Peyer's patch (tissue), 4 donors: ENCODE results near the gene LHX1. TPM values are rescaled to one million over a fixed set of nuclear protein-coding genes. Genes with fewer than 3 reads are reported as not detected.

Experiments
- DNase-seq, 3 donors: peaks; one replicate each; pipeline ENCODE4 v3.0.0-alpha.2; 2017 to 2019
- H3K27ac ChIP-seq, 4 donors: fragments of 200-600 bp; sonication (generic); one replicate each; pipeline ENCODE4 v1.5.1; 2016 to 2019
- H3K27me3 ChIP-seq, 2 donors: fragments of 200-600 bp; sonication (generic); one replicate each; pipeline ENCODE4 v1.5.1; 2019
- H3K36me3 ChIP-seq, 3 donors: fragments of 200-600 bp; sonication (generic); one replicate each; pipeline ENCODE4 v1.5.1; 2016 to 2019
- H3K4me1 ChIP-seq, 4 donors: fragments of 200-600 bp; sonication (generic); one replicate each; pipeline ENCODE4 v1.5.1; 2016 to 2019
- H3K4me3 ChIP-seq, 4 donors: fragments of 200-600 bp; sonication (generic); 1 replicate in 3 of 4; 2 replicates in 1 of 4; pipeline ENCODE4 v1.5.1; 2016 to 2019; ENCODE audit warnings: mild to moderate bottlenecking in 1 of 4
- H3K9me3 ChIP-seq, 4 donors: fragments of 200-600 bp; sonication (generic); one replicate each; pipeline ENCODE4 v1.5.1; 2016 to 2019; ENCODE audit warnings: mild to moderate bottlenecking in 1 of 4
- CTCF ChIP-seq, 6 experiments: fragments of 450-650 bp in 4 of 6; fragments of 200-600 bp in 2 of 6; sonication (generic) in 1 of 6; IDR thresholded peaks; one replicate each; pipeline ENCODE4 v1.5.1; 2017 to 2019; ENCODE audit warnings: antibody characterized with exemption in 6 of 6, mild to moderate bottlenecking in 3 of 6, moderate library complexity in 1 of 6
- POLR2A ChIP-seq, 2 donors: fragments of 450-650 bp; IDR thresholded peaks; one replicate each; pipeline ENCODE4 v1.5.1; 2017; ENCODE audit warnings: antibody characterized with exemption in 2 of 2, mild to moderate bottlenecking in 2 of 2, moderate library complexity in 2 of 2
- total RNA-seq, 4 donors: library from RNA; depleted of rRNA; stranded (reverse); fragments of >200 nt; gene quantifications; one replicate each; pipeline ENCODE4 v1.1.0, GENCODE V29; 2016

Gene LHX1
- total RNA-seq, 4 donors from 2014 or later = not detected

- H3K27ac ChIP-seq = peak overlapping the region; percentile 79 to 93 (median 89)
- no peaks in the 10 kb centered on the region for H3K9me3 ChIP-seq
- TF ChIP-seq POLR2A (IDR thresholded peaks at IDR 0.05) = no peak
- no peak for TF ChIP-seq CTCF (IDR thresholded peaks at IDR 0.05)
- peaks cover 0 to 27% of the 10 kb centered on the region in 2 donors for H3K27me3 ChIP-seq
- peaks cover 0 to 21% (median 0%) of the 10 kb centered on the region in 3 donors for H3K36me3 ChIP-seq
- no peak for DNase-seq
- H3K4me3 ChIP-seq = peak overlapping the region; percentile 59 to 93 (median 92)
- peaks cover 0 to 17% (median 10%) of the 10 kb centered on the region in 4 donors for H3K4me1 ChIP-seq
These were observed 12.2 kb downstream of the LHX1 start for GRCh38 chr17:36949461-36949927.

- no peaks in the 10 kb centered on the region for H3K9me3 ChIP-seq
- H3K4me3 ChIP-seq = peak overlapping the region; percentile 59 to 93 (median 92)
- no peak overlapping the region for H3K27ac ChIP-seq
- no peak for DNase-seq
- peaks cover 0 to 23% of the 10 kb centered on the region in 2 donors for H3K27me3 ChIP-seq
- H3K36me3 ChIP-seq = peaks cover 0 to 26% (median 0%) of the 10 kb centered on the region in 3 donors
- peaks cover 0 to 17% (median 10%) of the 10 kb centered on the region in 4 donors for H3K4me1 ChIP-seq
- TF ChIP-seq CTCF (IDR thresholded peaks at IDR 0.05) = no peak
- no peak for TF ChIP-seq POLR2A (IDR thresholded peaks at IDR 0.05)
These were observed 12.8 kb downstream of the LHX1 start for GRCh38 chr17:36950027-36950426.

DNA sequence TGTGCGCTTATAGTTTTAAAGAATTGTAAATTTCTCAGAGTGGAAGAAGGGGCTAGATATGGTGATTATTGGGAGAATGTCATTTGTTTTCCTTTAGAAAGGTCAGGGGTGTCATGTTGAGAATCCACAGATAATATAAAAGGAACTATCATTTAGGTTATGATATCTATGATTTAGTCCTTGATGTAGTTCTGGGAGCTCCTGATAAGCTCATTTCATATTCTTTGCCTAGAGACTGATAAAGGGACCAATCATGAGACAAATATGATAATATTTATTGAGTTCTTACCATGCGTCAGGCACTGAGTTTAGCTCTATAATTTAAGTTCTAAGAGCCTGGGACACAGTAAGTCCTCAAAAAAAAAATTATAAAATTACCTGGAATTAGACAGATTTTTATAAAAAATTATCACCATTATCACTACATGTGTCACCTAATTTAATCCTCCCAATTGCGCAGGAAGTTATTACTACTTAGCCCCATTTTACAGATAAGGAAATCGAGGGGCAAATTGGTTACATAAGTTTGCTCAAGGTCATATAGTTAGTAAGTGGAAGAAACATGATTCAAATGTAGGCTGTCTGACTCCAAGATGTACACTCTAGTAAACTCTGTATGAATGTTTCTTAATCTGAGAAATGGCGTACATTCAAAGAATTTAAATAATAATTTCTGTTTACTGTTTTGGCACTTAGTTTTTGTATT is 14.0 kb downstream of the LHX1 start:
- Histone ChIP-seq H3K9me3 (no peaks in the 10 kb centered on the region), H3K27me3 (peaks cover 0 to 13% of the 10 kb centered on the region in 2 donors), H3K4me3 (no peak overlapping the region), H3K4me1 (peaks cover 0 to 17% (median 10%) of the 10 kb centered on the region in 4 donors), H3K36me3 (peaks cover 0 to 38% (median 0%) of the 10 kb centered on the region in 3 donors), H3K27ac (no peak overlapping the region)
- TF ChIP-seq CTCF (IDR thresholded peaks at IDR 0.05) = no peak
- TF ChIP-seq POLR2A (IDR thresholded peaks at IDR 0.05) = no peak
- DNase-seq = no peak

DNA sequence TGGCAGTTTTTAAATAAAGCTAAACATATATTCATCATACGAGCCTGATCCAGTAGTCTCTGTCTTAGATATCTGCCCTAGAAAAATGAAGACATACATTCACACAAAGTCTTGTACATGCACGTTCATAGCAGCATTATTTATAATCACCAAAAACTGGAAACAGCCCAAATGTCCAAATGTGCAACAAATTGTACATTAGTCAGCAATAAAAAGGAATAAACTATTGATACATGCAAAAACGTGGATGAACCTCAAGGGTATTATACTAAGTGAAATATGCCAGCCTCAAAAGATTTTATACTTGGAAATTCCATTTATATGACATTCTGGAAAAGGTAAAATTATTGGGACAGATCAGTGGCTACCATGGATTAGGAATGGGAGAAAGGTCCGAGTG is 34.2 kb downstream of the LHX1 start:
- Histone ChIP-seq H3K36me3 (peaks cover 0 to 16% (median 0%) of the 10 kb centered on the region in 3 donors), H3K27me3 (no peaks in the 10 kb centered on the region), H3K4me3 (no peak overlapping the region), H3K9me3 (no peaks in the 10 kb centered on the region), H3K4me1 (no peaks in the 10 kb centered on the region), H3K27ac (no peak overlapping the region)
- TF ChIP-seq CTCF (IDR thresholded peaks at IDR 0.05) (no peak), POLR2A (IDR thresholded peaks at IDR 0.05) (no peak)
- DNase-seq = no peak

DNA sequence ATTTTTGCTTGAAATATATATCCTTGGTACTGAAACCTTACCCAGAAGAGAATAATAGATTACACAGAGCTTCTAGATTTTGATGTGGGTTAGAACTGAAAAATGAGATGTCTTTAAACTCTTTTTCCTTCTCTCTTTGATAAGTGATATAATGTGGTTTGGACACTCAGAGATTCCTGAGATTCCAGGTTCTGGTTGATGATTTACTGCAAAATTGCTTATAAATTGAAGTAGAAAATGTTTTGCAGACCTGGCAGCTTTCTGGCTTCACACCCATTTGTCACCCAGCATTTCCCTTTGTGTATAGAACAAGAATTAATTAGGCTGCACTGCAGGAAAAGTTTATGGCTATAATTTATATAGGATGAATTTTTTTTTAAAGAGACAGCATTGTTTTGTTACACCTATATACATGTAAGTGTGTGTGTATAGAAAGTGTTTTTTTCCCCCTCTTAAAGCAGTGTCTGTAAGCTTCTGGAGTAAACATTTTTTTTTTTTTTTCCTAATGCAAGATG is 35.0 kb downstream of the LHX1 start:
- Histone ChIP-seq H3K4me1 (no peaks in the 10 kb centered on the region), H3K36me3 (peaks cover 0 to 16% (median 0%) of the 10 kb centered on the region in 3 donors), H3K4me3 (no peak overlapping the region), H3K27me3 (no peaks in the 10 kb centered on the region), H3K9me3 (no peaks in the 10 kb centered on the region), H3K27ac (no peak overlapping the region)
- DNase-seq = no peak
- TF ChIP-seq CTCF (IDR thresholded peaks at IDR 0.05) = no peak
- TF ChIP-seq POLR2A (IDR thresholded peaks at IDR 0.05) = no peak
